Measurements from ENCODE around the gene PCGF1. TPM values are rescaled to one million over a fixed set of nuclear protein-coding genes. Genes with fewer than 3 reads are reported as not detected.

Gene PCGF1
- total and polyA plus RNA-seq, 2 of the 13 experiments (the other 11 are each of a cell fraction or from before 2014, with no cell fraction given) = 20.4 to 22.6 TPM

DNA sequence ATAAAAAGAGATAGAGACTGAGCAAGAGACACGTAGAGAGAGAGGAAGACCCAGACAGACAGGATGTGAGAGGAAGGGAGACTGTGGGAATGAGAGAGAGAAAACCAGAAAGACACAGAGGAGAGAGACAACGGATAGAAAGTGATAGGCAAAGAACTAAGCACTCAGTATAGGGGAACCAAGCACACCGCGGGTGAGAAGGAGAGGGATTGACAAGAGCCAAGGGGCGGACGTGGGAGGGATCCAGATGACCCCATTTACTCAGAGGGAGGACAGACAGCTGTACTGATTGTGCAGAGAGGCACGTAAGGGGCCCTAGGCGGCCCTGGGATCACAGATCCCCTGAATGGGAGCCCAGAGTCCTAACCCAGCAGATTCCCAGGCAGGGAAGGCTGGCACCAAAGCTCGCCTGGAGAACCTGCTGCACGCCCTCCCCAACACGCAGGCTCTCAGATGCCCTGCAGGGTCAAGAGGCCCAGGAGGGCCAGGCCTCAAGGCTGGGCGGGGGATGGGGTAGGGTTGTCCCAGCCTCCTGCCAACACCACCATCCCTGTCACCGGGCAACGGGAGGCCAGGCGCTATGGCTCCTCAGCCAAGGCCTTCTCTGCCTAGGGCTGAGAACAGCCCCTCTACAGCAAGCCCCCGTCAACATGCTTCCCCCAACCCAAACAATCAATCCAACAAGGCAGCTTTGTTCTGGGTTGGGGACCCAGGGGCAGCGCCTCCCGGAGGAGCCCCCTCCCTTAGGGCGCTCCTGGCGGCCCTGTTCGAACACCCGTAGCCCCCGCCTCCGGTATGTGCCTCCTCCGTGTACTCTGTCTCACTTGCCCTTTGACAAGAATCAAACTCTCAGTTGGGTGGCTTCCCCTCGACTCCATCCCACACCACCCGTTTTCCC is 45.7 kb upstream of the PCGF1 start (continued):
- TF ChIP-seq ZNF430 (CRISPR knock-in tag; IDR thresholded peaks at IDR 0.05) (no peak), LCORL (IDR thresholded peaks at IDR 0.05) (no peak), LCORL (CRISPR knock-in tag; IDR thresholded peaks at IDR 0.05) (no peak; the same call in 1 of the 2 replicates), FOSL1 (CRISPR knock-in tag; IDR thresholded peaks at IDR 0.05; ENCODE audit: borderline replicate concordance) (no peak), NR3C1 (CRISPR knock-in tag; IDR thresholded peaks at IDR 0.05) (no peak), AHR (CRISPR knock-in tag; IDR thresholded peaks at IDR 0.05) (no peak), ZNF639 (CRISPR knock-in tag; conservative IDR thresholded peaks at IDR 0.05) (no peak), ZNF333 (CRISPR knock-in tag; IDR thresholded peaks at IDR 0.05; ENCODE audit: borderline replicate concordance) (no peak), ASH2L (IDR thresholded peaks at IDR 0.05; ENCODE audit: insufficient read length, low read depth, low read length) (no peak), ZNF510 (CRISPR knock-in tag; IDR thresholded peaks at IDR 0.05; ENCODE audit: low read depth) (no peak), MTA3 (CRISPR knock-in tag; IDR thresholded peaks at IDR 0.05) (no peak), POLR2A (IDR thresholded peaks at IDR 0.05; ENCODE audit: insufficient read depth in 1 of 2, low read depth in 2 of 2, low read length in 2 of 2) (no peak), ZKSCAN5 (CRISPR knock-in tag; IDR thresholded peaks at IDR 0.05) (no peak), HDAC6 (IDR thresholded peaks at IDR 0.05; ENCODE audit: low read depth, low read length) (no peak), RXRB (CRISPR knock-in tag; IDR thresholded peaks at IDR 0.05; ENCODE audit: borderline replicate concordance) (peak; percentile 18; the same call in 1 of the 2 replicates), KLF6 (CRISPR knock-in tag; IDR thresholded peaks at IDR 0.05) (no peak), SMAD9 (CRISPR knock-in tag; IDR thresholded peaks at IDR 0.05) (no peak), SOX13 (IDR thresholded peaks at IDR 0.05) (no peak), SOX13 (CRISPR knock-in tag; conservative IDR thresholded peaks at IDR 0.05 in 1 of 2, IDR thresholded peaks at IDR 0.05 in 1 of 2) (no peak), ZNF615 (CRISPR knock-in tag; IDR thresholded peaks at IDR 0.05; ENCODE audit: borderline replicate concordance) (no peak), PLRG1 (conservative IDR thresholded peaks at IDR 0.05) (no peak), ZNF3 (CRISPR knock-in tag; IDR thresholded peaks at IDR 0.05) (no peak), ZNF251 (CRISPR knock-in tag; IDR thresholded peaks at IDR 0.05) (0 out of 2 replicates have a peak, but pooled peaks have one; percentile 77), ARHGAP35 (CRISPR knock-in tag; IDR thresholded peaks at IDR 0.05; ENCODE audit: borderline replicate concordance) (peak; percentile 40; the same call in 1 of the 2 replicates), ZNF180 (CRISPR knock-in tag; IDR thresholded peaks at IDR 0.05; ENCODE audit: borderline replicate concordance, low read depth) (no peak), HMGA1 (CRISPR knock-in tag; conservative IDR thresholded peaks at IDR 0.05) (no peak), ZSCAN21 (CRISPR knock-in tag; IDR thresholded peaks at IDR 0.05; ENCODE audit: borderline replicate concordance) (no peak), ZNF768 (CRISPR knock-in tag; IDR thresholded peaks at IDR 0.05) (no peak), RAD21 (CRISPR knock-in tag; IDR thresholded peaks at IDR 0.05) (no peak), ATRX (CRISPR knock-in tag; IDR thresholded peaks at IDR 0.05; ENCODE audit: borderline replicate concordance) (no peak), FOXK2 (IDR thresholded peaks at IDR 0.05) (0 out of 2 replicates have a peak, but pooled peaks have one; percentile 9)
- TF ChIP-seq, protein P1, sequence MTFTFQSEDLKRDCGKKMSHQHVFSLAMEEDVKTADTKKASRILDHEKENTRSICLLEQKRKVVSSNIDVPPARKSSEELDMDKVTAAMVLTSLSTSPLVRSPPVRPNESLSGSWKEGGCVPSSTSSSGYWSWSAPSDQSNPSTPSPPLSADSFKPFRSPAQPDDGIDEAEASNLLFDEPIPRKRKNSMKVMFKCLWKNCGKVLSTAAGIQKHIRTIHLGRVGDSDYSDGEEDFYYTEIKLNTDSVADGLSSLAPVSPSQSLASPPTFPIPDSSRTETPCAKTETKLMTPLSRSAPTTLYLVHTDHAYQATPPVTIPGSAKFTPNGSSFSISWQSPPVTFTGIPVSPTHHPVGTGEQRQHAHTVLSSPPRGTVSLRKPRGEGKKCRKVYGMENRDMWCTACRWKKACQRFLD (CRISPR knock-in tag; IDR thresholded peaks at IDR 0.05; ENCODE audit: borderline replicate concordance) = no peak; the same call in 1 of the 2 replicates
